22Rv1 (cell line): ENCODE results near the gene ADCY7.

Experiments used
- CTCF ChIP-seq: fragments of 450-650 bp; IDR thresholded peaks from 2 replicates; pipeline ENCODE4 v1.5.1; 2017; ENCODE audit warnings: mild to moderate bottlenecking
- ZFX ChIP-seq: fragments of 450-650 bp; IDR thresholded peaks from 2 replicates; pipeline ENCODE4 v1.6.1; 2017; ENCODE audit warnings: antibody characterized with exemption, borderline replicate concordance

GRCh38 chr16:50247906-50248608 lies 18.3 kb upstream of the ADCY7 start:
- TF ChIP-seq CTCF (no peak), ZFX (no peak)
